Tibial nerve (tissue), 4 donors: Measurements from ENCODE around the gene GPC5. TPM values are rescaled to one million over a fixed set of nuclear protein-coding genes. Genes with fewer than 3 reads are reported as not detected.

ENCODE experiments used
- DNase-seq, 2 donors: peaks; one replicate each; pipeline ENCODE4 v3.0.0-alpha.2; 2019; ENCODE audit warnings: low spot score in 2 of 2
- H3K27ac ChIP-seq, 4 donors: fragments of 200-600 bp; sonication (generic) in 3 of 4; one replicate each; pipeline ENCODE4 v1.5.1; 2017 to 2019; ENCODE audit warnings: mild to moderate bottlenecking in 1 of 4
- H3K27me3 ChIP-seq, 2 donors: fragments of 200-600 bp; sonication (generic) in 1 of 2; one replicate each; pipeline versions ENCODE4 v1.5.1 to v1.6.0; 2017 to 2019
- H3K36me3 ChIP-seq, 3 donors: fragments of 200-600 bp; sonication (generic); one replicate each; pipeline ENCODE4 v1.5.1; 2018 to 2019
- H3K4me1 ChIP-seq, 4 donors: fragments of 200-600 bp; sonication (generic) in 3 of 4; one replicate each; pipeline ENCODE4 v1.5.1; 2017 to 2019
- H3K4me3 ChIP-seq, 4 donors: fragments of 200-600 bp; sonication (generic) in 3 of 4; one replicate each; pipeline ENCODE4 v1.5.1; 2017 to 2019; ENCODE audit warnings: mild to moderate bottlenecking in 1 of 4, moderate library complexity in 1 of 4
- H3K9me3 ChIP-seq, 4 donors: fragments of 200-600 bp; sonication (generic) in 3 of 4; one replicate each; pipeline ENCODE4 v1.5.1; 2017 to 2019
- CTCF ChIP-seq, 5 experiments: fragments of 200-600 bp in 3 of 5; fragments of 450-650 bp in 2 of 5; sonication (generic) in 3 of 5; IDR thresholded peaks; one replicate each; pipeline ENCODE4 v1.5.1; 2016 to 2019; ENCODE audit warnings: antibody characterized with exemption in 5 of 5, mild to moderate bottlenecking in 3 of 5, moderate library complexity in 2 of 5
- EP300 ChIP-seq, 2 donors: sonication (generic); formaldehyde crosslinking; IDR thresholded peaks; one replicate each; pipeline ENCODE4 v1.6.1; 2017; ENCODE audit warnings: antibody characterized with exemption in 2 of 2, mild to moderate bottlenecking in 1 of 2
- POLR2A ChIP-seq, 2 donors: fragments of 450-650 bp; IDR thresholded peaks; one replicate each; pipeline ENCODE4 v1.6.1; 2017; ENCODE audit warnings: antibody characterized with exemption in 2 of 2, mild to moderate bottlenecking in 2 of 2, moderate library complexity in 2 of 2
- WGBS, 2 donors: methylation state at CpG; one replicate each; pipeline ENCODE4 v1.1.5; 2018; 5-methylcytosine and 5-hydroxymethylcytosine counted together
- total RNA-seq, 4 donors: library from RNA; depleted of rRNA; stranded (reverse); fragments of >200 nt; gene quantifications; one replicate each; pipeline ENCODE4 v1.1.0, GENCODE V29; 2016

GPC5 gene
- total RNA-seq, 4 donors from 2014 or later, result 3.7 to 5.7 (median 4.2) TPM; not detected in 1

DNA sequence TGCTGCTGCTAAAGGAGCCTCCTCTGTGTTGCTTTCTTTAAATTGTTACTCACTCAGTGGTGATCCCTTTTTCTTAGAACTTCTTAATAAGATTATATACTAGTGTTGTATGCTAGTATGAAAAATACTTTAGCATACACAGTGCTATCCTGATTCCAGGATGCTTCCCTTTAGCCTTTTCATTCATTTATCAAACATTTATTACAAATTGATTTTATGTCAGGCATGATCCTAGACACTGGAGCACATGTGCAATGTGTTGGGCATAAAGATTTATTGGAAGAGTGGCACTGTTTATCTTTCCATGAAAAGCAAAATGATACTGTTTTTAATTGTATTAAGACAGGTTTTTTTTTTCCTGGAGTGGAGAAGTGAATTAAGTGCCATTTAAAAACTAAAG is 249.6 kb downstream of the GPC5 start:
- H3K36me3 ChIP-seq, result no peaks in the 10 kb centered on the region
- H3K27me3 ChIP-seq, result no peaks in the 10 kb centered on the region
- no peak overlapping the region for H3K4me3 ChIP-seq
- no peak overlapping the region for H3K27ac ChIP-seq
- H3K4me1 ChIP-seq, result no peaks in the 10 kb centered on the region
- H3K9me3 ChIP-seq, result no peaks in the 10 kb centered on the region
- no peak for DNase-seq
- TF ChIP-seq POLR2A (IDR thresholded peaks at IDR 0.05), result no peak
- TF ChIP-seq CTCF (IDR thresholded peaks at IDR 0.05), result no peak
- TF ChIP-seq EP300 (IDR thresholded peaks at IDR 0.05), result no peak

DNA sequence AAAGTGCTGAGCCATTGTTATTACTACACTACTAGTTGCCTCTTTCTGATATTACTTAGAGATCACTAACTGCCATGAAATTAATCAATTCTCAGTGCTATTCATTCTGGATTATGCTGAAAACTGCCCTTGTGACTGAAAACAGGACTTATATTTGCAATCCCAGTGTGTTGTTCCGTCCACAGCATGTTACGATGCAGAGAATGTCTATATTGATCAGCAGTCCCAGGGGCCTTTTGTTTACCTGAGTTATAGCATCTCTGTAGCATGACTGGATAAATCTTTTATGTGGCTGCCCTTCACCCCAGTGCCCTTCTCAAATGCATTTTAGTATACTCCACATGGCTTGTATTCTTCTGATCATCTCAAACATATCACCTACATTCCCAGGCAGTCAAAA is 251.0 kb downstream of the GPC5 start:
- WGBS, 2 donors, result 93 to 100% methylated on average over 2 of the region's 2 CpGs
- Histone ChIP-seq H3K36me3 (no peaks in the 10 kb centered on the region), H3K4me1 (no peaks in the 10 kb centered on the region), H3K27ac (no peak overlapping the region), H3K27me3 (no peaks in the 10 kb centered on the region), H3K4me3 (no peak overlapping the region), H3K9me3 (no peaks in the 10 kb centered on the region)
- DNase-seq, result no peak
- no peak for TF ChIP-seq POLR2A (IDR thresholded peaks at IDR 0.05)
- TF ChIP-seq EP300 (IDR thresholded peaks at IDR 0.05), result no peak
- no peak for TF ChIP-seq CTCF (IDR thresholded peaks at IDR 0.05)

GRCh38 chr13:91652404-91653301 is 254.2 kb downstream of the GPC5 start:
- H3K4me1 ChIP-seq, result no peaks in the 10 kb centered on the region
- H3K36me3 ChIP-seq, result no peaks in the 10 kb centered on the region
- no peaks in the 10 kb centered on the region for H3K9me3 ChIP-seq
- DNase-seq, result no peak
- H3K27ac ChIP-seq, result no peak overlapping the region
- no peak overlapping the region for H3K4me3 ChIP-seq
- WGBS, 2 donors, result 75 to 76% methylated on average over 10 of the region's 10 CpGs
- TF ChIP-seq POLR2A (IDR thresholded peaks at IDR 0.05), result no peak
- TF ChIP-seq EP300 (IDR thresholded peaks at IDR 0.05), result no peak
- no peak for TF ChIP-seq CTCF (IDR thresholded peaks at IDR 0.05)
- no peaks in the 10 kb centered on the region for H3K27me3 ChIP-seq

DNA sequence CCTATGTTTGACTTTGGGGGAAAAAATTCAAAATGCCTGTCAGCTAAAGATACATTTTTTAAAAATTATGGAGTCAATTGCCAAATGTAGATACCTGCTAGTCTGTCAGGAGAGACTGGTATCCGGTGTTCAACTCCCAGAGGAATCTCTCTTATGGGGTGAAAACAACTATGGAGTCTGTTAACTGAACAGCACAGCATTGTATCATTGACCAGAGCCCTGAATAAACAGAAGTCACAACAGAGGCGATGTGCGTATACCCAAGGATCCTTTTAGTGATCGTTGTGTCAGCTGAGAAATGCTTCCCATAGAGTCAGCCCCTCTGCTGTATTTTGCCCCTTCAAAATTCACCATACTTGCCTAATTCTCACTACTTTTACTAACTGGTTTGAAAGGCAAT is 257.3 kb downstream of the GPC5 start:
- DNase-seq, result no peak
- Histone ChIP-seq H3K36me3 (no peaks in the 10 kb centered on the region), H3K4me3 (no peak overlapping the region), H3K9me3 (no peaks in the 10 kb centered on the region), H3K27me3 (no peaks in the 10 kb centered on the region), H3K27ac (no peak overlapping the region), H3K4me1 (no peaks in the 10 kb centered on the region)
- TF ChIP-seq EP300 (IDR thresholded peaks at IDR 0.05), result no peak
- no peak for TF ChIP-seq POLR2A (IDR thresholded peaks at IDR 0.05)
- TF ChIP-seq CTCF (IDR thresholded peaks at IDR 0.05), result no peak
- 55% methylated on average over 4 of the region's 4 CpGs for WGBS, 2 donors

DNA sequence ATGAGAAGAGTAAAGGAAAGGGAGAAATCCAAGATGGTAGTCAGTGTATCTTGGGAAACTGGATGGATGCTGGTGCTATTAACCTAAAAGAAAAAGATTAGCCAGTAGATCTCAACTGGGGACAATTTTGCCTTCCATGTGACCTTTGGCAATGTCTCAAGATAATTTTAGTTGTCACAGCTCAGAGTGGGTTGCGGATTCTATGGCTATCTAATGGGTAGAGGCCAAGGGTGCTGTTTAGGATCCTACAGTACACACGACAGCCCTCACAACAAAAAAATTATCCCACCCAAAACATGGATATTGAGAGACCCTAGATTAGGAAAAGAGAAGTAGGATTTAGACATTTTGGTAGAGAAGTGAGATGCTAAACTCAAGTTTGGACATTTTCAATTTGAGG is 258.9 kb downstream of the GPC5 start:
- WGBS, 2 donors, result 91 to 96% methylated on average over 2 of the region's 2 CpGs
- no peak overlapping the region for H3K4me3 ChIP-seq
- TF ChIP-seq EP300 (IDR thresholded peaks at IDR 0.05) (no peak), CTCF (IDR thresholded peaks at IDR 0.05) (no peak), POLR2A (IDR thresholded peaks at IDR 0.05) (no peak)
- H3K27ac ChIP-seq, result no peak overlapping the region
- H3K4me1 ChIP-seq, result no peaks in the 10 kb centered on the region
- H3K36me3 ChIP-seq, result no peaks in the 10 kb centered on the region
- H3K9me3 ChIP-seq, result no peaks in the 10 kb centered on the region
- H3K27me3 ChIP-seq, result no peaks in the 10 kb centered on the region
- DNase-seq, result no peak
